NCI-H524 treated with DMSO at 0.1 percent for 48 hours (cell line): ENCODE measurements around the gene TCHP.

Experiments
- DNase-seq: peaks from one replicate; lab custom pipeline; 2025; lab: John Stamatoyannopoulos, UW

The TCHP gene

DNA sequence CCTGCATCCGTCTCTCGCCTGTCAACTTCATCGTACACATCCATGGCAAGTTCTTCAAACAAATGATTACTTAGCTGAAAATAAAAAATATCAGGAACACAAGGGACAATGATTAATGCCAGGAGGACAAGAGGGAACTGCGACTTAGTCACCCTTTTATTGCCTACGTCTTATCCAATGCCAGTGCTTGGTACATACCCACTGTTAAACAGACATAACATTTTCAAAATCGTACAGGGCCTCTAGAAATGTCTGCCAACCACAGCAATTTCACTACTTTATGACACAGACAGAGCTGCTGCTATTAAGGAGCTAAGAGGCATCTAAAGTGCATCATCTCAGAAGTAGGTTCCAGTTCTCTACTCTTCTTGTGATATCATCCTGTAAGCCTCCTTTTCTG, 61.5 kb downstream of the TCHP start:
- no peak for DNase-seq

DNA sequence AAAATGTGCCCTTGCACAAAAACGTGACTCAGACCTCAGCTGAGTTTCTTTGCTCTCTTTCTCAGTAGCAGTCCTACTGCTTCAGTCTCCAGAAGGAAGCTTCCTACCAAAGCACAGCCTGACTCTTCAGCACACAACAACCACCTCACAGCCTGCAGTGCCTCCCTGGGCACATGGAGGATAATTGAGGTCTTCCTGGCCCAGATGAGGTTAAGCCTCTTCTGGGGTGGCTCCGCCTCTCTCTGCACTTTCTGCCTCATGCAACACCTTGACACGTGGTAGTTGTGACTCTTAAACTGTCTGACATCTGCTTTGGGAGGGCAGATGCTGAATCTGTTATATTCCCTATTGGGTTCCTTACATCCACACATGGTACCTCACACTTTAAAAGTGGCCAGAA, 62.3 kb downstream of the TCHP start:
- peak; percentile 37 for DNase-seq

DNA sequence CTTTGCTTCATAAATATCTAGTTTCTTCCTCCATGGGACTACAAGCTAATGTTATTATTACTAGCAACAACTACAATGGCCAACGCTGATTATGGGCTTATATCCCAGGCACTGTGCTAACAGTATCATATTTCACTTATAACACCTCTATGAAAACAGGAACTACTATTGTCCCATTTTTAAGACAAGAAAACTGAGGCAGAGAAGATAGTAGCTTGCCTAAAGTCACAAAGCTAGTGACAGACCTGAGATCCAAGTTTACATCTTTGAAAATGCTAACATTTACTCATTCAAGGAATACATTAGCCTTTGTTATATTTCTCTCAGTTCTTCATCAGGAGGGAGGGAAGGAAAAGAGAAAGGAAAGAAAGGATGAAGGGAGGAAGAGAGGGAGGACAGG, 63.3 kb downstream of the TCHP start:
- no peak for DNase-seq

DNA sequence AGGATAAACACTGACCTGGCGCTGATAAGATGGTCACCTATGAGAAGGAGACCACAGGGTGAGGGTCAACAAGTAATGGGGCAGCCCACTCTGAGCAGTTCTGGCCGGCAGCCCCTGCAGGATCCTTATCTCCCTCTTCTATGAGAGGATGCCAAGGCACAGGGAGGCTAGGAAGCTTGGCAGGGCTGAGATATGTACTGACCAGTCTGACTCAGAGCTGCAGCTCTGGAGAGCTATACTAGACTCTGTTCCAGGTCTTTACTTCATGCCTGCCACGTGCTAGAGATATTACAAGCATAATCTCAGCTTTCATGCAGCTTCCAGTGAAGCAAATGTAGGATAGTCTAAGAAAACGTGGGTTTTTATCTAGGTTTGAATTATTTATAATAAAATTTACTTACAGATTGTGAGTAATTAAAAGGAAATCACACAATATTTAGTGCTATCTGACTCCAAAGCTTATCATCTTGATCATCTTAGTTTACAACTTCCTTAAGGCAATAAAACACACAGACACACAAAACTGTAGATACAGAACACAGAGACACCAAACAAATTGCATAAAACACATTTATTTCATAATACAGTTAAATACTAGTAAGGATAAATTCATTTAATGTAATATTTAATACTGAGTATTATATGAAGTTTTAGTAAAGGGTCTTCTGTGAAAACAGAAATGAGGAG, 63.8 kb downstream of the TCHP start:
- DNase-seq, result no peak

DNA sequence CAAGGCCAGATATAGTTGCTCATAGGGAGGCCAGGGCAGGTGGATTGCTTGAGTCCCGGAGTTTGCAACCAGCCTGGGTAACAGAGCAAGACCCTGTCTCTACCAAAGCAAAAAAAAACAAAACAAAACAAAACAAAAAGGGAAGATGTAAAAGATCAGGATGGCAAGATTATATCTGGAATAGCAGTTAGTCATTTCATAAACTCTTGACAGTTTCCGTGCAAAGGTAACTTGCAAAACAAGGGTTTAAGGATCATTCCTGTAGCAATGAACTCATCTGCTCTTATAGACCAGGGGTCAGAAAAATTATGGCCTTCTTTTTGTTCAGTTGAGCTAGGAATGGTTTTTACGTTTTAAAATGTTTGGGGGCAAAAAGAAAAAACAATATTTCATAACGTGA, 66.5 kb downstream of the TCHP start:
- DNase-seq, result no peak

DNA sequence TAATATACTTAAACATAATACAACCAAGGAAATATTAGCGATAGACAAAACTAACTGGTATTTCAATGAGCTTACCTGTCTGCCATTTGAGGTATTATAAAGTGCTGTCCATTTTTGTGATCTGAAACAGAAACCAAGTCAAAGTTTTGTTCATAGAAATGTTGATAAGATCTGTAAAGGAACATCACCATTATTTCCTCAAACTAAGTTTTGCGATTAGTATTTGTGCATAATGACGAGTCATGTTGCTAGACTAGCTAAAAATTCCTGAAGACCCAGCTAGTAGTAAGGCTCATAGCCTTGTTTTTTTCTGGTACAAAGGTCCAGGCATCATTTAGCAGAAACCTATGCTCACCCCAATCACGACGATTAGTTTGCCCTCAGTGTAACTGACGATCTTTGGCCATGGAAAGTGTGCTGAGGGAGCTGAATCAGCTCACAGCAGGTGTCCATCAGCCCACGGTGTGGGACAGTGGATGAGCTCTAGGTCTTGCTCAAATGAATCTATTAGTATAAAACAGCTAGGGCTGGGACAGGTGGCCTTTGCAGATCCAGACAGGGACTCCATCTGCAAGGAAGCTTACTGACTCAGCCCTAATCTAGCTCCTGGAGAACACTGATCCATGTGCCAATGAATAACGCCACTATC, 67.4 kb downstream of the TCHP start:
- DNase-seq, result no peak
